DND-41 (cell line): Measurements from ENCODE around the gene FZD8.

Experiments used
- CTCF ChIP-seq: IDR thresholded peaks from 2 replicates; pipeline ENCODE4 v1.5.1; 2012; ENCODE audit warnings: borderline replicate concordance, low read length, moderate library complexity, mild to moderate bottlenecking; ENCODE audit not compliant: poor library complexity, severe bottlenecking; ENCODE audit errors: extremely low read depth
- EZH2 ChIP-seq: IDR thresholded peaks from 3 replicates; pipeline ENCODE4 v1.6.1; 2012; ENCODE audit warnings: borderline replicate concordance, low read depth, mild to moderate bottlenecking, moderate library complexity, low read length, inconsistent platforms; ENCODE audit not compliant: severe bottlenecking

GRCh38 chr10:35588836-35589235 lies 53.3 kb downstream of the FZD8 start:
- no peak for TF ChIP-seq CTCF
- TF ChIP-seq EZH2, result no peak
